ENCODE data around the gene OLFM3. TPM values are rescaled to one million over a fixed set of nuclear protein-coding genes. Genes with fewer than 3 reads are reported as not detected.

The OLFM3 gene
- 2.3 TPM for total RNA-seq
- not detected for polyA plus RNA-seq

GRCh38 chr1:101996825-101997465 is at the start of gene OLFM3:
OLFM3 (minus strand) TSS chr1:101996926.
- DNase-seq (ENCODE audit: extremely low spot score): no peak
- 3% methylated on average over 24 of the region's 24 CpGs for WGBS
- no peak within 1 kb of the TSS for H3K27ac ChIP-seq (ENCODE audit: low read depth)

DNA sequence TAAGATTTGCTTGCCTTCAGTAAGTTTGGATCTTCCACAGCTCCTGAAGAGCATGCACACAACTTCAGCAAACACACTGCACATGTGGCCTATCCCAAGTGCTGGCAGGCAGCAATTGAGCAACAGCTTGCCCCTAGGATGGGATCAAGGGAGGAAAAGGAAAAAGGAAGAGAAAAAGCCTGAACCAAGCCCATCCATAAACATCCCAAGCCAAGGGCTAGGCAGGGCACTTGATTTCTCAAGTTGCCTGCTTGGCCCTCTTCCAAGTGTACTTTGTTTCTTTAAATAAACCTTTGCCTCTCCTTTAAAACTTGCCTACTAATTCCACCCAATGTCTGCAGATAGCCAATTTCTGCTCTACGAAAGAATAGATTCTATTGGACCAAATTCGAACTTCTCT is 49.0 kb upstream of the OLFM3 start:
- Histone ChIP-seq H3K4me3 (ENCODE audit: low read depth, low read length) (no peak overlapping the region), H3K4me1 (ENCODE audit: insufficient read depth) (no peaks in the 10 kb centered on the region), H3K27ac (ENCODE audit: low read depth) (no peak overlapping the region), H3K36me3 (ENCODE audit: insufficient read depth) (no peaks in the 10 kb centered on the region)
- WGBS: 82% methylated on average over 2 of the region's 2 CpGs
- DNase-seq (ENCODE audit: extremely low spot score): no peak

More at GRCh38 chr1:101996825-101997465, at the start of gene OLFM3:
- H3K36me3 ChIP-seq (ENCODE audit: insufficient read depth): no peaks in the 10 kb centered on the region
- H3K4me1 ChIP-seq (ENCODE audit: insufficient read depth): no peaks in the 10 kb centered on the region
- no peak within 1 kb of the TSS for H3K4me3 ChIP-seq (ENCODE audit: low read depth, low read length)

DNA sequence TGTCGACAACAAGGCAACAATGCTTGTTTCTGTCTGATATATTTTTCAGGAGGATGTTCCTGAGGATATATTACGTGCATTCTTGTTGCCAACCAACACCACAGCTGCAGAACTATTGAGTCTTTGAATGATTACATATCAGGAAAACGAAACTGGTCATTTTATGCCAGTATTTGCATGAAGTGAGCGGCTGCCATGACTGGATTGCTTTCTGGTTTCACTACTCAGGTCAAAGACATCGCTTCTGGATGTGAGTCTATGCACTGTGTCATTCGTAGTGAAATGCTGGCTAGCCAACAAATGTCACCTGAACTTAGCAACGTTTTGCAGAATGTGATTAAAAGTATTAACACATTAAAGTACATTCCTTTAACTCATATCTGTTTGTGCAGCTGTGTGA is 35.8 kb upstream of the OLFM3 start:
- no peaks in the 10 kb centered on the region for H3K36me3 ChIP-seq (ENCODE audit: insufficient read depth)
- WGBS: 68% methylated on average over 7 of the region's 7 CpGs
- DNase-seq (ENCODE audit: extremely low spot score): no peak
- H3K4me1 ChIP-seq (ENCODE audit: insufficient read depth): no peaks in the 10 kb centered on the region
- no peak overlapping the region for H3K4me3 ChIP-seq (ENCODE audit: low read depth, low read length)
- H3K27ac ChIP-seq (ENCODE audit: low read depth): no peak overlapping the region

GRCh38 chr1:102019530-102019929 is 22.8 kb upstream of the OLFM3 start:
- H3K36me3 ChIP-seq (ENCODE audit: insufficient read depth): no peaks in the 10 kb centered on the region
- no peaks in the 10 kb centered on the region for H3K4me1 ChIP-seq (ENCODE audit: insufficient read depth)
- H3K27ac ChIP-seq (ENCODE audit: low read depth): no peak overlapping the region
- DNase-seq (ENCODE audit: extremely low spot score): no peak
- no peak overlapping the region for H3K4me3 ChIP-seq (ENCODE audit: low read depth, low read length)

DNA sequence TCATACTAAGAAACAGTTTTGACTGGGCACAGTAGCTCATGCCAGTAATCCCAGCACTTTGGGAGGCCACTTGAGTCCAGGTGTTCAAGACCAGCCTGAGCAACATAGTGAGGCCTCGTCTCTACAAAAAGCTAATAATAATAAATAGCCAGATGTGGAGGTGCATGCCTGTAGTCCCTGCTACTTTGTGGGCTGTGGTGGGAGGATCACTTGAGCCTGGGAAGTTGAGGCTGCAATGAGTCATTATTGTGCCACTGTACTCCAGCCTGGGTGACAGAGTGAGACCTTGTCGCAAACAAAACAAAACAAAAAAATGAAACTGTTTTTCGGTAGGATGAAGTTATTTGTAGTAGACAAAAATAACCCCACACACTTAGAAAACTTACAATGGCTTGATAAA is 19.0 kb upstream of the OLFM3 start:
- Histone ChIP-seq H3K4me1 (ENCODE audit: insufficient read depth) (no peaks in the 10 kb centered on the region), H3K36me3 (ENCODE audit: insufficient read depth) (no peaks in the 10 kb centered on the region), H3K4me3 (ENCODE audit: low read depth, low read length) (no peak overlapping the region), H3K27ac (ENCODE audit: low read depth) (no peak overlapping the region)
- 85% methylated on average over 3 of the region's 3 CpGs for WGBS
- no peak for DNase-seq (ENCODE audit: extremely low spot score)

- no peak overlapping the region for H3K4me3 ChIP-seq (ENCODE audit: low read depth, low read length)
- no peak overlapping the region for H3K27ac ChIP-seq (ENCODE audit: low read depth)
- WGBS: 66% methylated on average over 2 of the region's 2 CpGs
- H3K4me1 ChIP-seq (ENCODE audit: insufficient read depth): no peaks in the 10 kb centered on the region
- no peaks in the 10 kb centered on the region for H3K36me3 ChIP-seq (ENCODE audit: insufficient read depth)
- no peak for DNase-seq (ENCODE audit: extremely low spot score)
Observed at GRCh38 chr1:102002057-102002456, 5.3 kb upstream of the OLFM3 start.

DNA sequence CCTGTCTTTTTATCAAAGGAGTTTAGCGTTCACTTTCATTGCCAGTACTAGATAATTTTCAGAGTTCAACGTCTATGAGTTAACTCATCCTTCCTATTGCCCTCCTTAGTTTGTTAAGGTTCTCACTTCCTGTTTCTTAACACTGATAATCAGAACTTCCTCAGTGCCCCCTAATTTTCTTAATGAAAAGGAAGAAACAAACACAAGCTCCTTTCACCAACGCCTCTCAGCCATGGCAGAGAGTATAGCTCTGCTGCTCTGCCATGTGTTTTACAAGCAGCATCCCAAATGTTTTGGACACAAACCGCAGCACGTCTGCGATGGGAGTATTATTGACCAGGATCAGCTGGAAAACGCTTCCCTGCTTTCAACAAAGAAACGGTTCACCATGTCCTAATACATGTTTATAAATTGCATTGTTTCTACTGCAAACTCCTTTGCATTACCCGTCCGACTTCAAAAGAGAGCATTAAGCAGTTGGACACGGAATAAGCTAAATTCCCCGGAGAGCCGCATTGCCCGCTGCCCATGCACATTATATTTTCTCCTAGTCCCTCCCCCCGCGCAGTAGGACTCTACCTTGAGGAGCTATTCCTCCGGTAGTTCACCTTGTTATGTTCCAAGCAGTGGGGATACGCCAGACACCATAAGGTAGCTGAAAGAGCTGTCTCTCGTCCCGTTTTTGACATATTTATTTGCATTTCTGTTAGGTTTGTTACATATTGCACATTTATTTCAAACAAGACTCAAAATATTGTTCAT is 561 bp downstream of the OLFM3 start:
- Histone ChIP-seq H3K4me1 (ENCODE audit: insufficient read depth) (no peaks in the 10 kb centered on the region), H3K36me3 (ENCODE audit: insufficient read depth) (no peaks in the 10 kb centered on the region), H3K27ac (ENCODE audit: low read depth) (no peak overlapping the region), H3K4me3 (ENCODE audit: low read depth, low read length) (no peak overlapping the region)
- no peak for DNase-seq (ENCODE audit: extremely low spot score)
- 5% methylated on average over 20 of the region's 20 CpGs for WGBS

GRCh38 chr1:101993710-101994109 is 3.0 kb downstream of the OLFM3 start:
- no peak overlapping the region for H3K27ac ChIP-seq (ENCODE audit: low read depth)
- no peaks in the 10 kb centered on the region for H3K36me3 ChIP-seq (ENCODE audit: insufficient read depth)
- 42% methylated on average over 3 of the region's 3 CpGs for WGBS
- no peak for DNase-seq (ENCODE audit: extremely low spot score)
- no peaks in the 10 kb centered on the region for H3K4me1 ChIP-seq (ENCODE audit: insufficient read depth)
- H3K4me3 ChIP-seq (ENCODE audit: low read depth, low read length): no peak overlapping the region

DNA sequence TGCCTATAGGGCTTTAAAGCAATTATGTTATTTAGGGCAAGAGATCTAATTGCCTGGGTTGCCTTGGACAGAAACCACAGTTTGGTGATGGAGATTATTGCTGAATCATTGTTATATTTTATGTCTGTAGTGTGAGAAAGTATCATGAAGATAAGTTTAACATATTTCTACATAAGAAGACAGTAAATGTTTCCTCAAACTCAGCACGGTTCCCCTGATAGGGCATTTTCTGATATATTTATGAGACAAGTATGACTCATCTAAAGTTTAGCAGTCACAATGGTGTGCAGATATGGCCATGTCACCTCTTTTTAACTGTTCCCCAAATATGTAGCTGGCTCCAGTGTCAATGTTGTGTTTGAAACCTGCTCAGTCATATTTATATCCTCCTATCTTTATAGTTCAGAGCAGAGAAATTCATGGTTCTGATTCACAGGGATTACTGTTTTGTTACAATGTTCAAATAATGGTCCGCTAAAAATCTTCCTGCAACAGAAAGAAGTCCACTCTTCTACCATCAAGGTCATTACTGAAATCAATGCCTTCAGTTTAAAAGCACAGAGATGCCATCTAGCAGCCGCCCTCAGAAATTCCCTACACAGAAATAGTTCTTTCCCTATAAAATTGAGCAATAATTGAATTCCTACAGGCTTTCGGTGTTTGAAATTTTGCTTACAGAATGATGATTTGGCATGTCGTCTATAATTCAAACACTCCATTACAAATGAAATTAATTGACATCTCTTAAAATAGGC is 3.7 kb downstream of the OLFM3 start:
- no peak overlapping the region for H3K4me3 ChIP-seq (ENCODE audit: low read depth, low read length)
- H3K27ac ChIP-seq (ENCODE audit: low read depth): no peak overlapping the region
- no peak for DNase-seq (ENCODE audit: extremely low spot score)
- no peaks in the 10 kb centered on the region for H3K36me3 ChIP-seq (ENCODE audit: insufficient read depth)
- no peaks in the 10 kb centered on the region for H3K4me1 ChIP-seq (ENCODE audit: insufficient read depth)
- 53% methylated on average over 5 of the region's 5 CpGs for WGBS

- no peak for DNase-seq (ENCODE audit: extremely low spot score)
- Histone ChIP-seq H3K4me3 (ENCODE audit: low read depth, low read length) (no peak overlapping the region), H3K27ac (ENCODE audit: low read depth) (no peak overlapping the region), H3K4me1 (ENCODE audit: insufficient read depth) (no peaks in the 10 kb centered on the region), H3K36me3 (ENCODE audit: insufficient read depth) (no peaks in the 10 kb centered on the region)
- 48% methylated on average over 2 of the region's 2 CpGs for WGBS
Observed at GRCh38 chr1:101980974-101981373, 15.8 kb downstream of the OLFM3 start.

- 92% methylated on average over 3 of the region's 3 CpGs for WGBS
- no peaks in the 10 kb centered on the region for H3K4me1 ChIP-seq (ENCODE audit: insufficient read depth)
- H3K27ac ChIP-seq (ENCODE audit: low read depth): no peak overlapping the region
- H3K36me3 ChIP-seq (ENCODE audit: insufficient read depth): no peaks in the 10 kb centered on the region
- DNase-seq (ENCODE audit: extremely low spot score): no peak
- no peak overlapping the region for H3K4me3 ChIP-seq (ENCODE audit: low read depth, low read length)
Observed at GRCh38 chr1:101977266-101977665, 19.5 kb downstream of the OLFM3 start.

DNA sequence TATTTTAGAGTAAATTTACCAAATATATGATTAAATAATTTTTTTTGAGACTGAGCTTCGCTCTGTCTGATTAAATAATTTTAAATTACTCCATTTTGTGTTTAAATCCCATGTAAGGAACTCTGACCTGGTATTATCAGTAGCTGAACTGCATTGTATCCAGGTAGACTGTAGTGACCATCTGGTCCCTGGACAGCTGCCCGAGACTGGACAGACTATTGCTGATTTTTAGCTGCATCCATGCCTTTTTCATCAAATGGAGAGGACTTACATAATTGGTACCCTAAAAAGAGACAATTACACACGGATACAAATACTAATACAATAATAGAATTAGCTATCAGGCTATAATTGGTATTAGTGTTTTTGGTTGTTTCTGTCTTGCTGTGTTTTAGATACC is 20.6 kb downstream of the OLFM3 start:
- H3K4me3 ChIP-seq (ENCODE audit: low read depth, low read length): no peak overlapping the region
- no peaks in the 10 kb centered on the region for H3K4me1 ChIP-seq (ENCODE audit: insufficient read depth)
- DNase-seq (ENCODE audit: extremely low spot score): no peak
- no peak overlapping the region for H3K27ac ChIP-seq (ENCODE audit: low read depth)
- no peaks in the 10 kb centered on the region for H3K36me3 ChIP-seq (ENCODE audit: insufficient read depth)
- 85% methylated on average over 3 of the region's 3 CpGs for WGBS

DNA sequence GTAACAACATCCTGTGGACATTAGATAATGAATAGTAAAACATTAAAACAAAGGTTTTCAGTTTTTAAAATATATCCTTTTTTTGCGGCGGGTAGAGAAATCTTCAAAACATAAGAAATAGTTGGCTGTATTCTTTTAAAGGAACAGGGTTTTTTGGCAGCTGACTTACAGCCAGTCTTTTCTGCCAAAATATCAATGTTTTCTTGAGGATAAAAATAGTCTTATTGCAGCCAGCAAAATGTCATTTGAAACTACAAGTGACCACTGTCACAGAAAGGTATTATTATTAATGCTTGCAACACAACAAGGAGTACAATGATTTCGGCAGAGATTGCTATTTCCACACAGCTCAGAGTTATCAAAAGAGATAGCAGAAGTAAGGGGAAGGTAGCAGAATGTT is 21.4 kb downstream of the OLFM3 start:
- DNase-seq (ENCODE audit: extremely low spot score): no peak
- Histone ChIP-seq H3K27ac (ENCODE audit: low read depth) (no peak overlapping the region), H3K4me3 (ENCODE audit: low read depth, low read length) (no peak overlapping the region), H3K4me1 (ENCODE audit: insufficient read depth) (no peaks in the 10 kb centered on the region), H3K36me3 (ENCODE audit: insufficient read depth) (no peaks in the 10 kb centered on the region)
- WGBS: 45% methylated on average over 3 of the region's 3 CpGs
